SK-N-MC (cell line): ENCODE data around the gene RFC2.

ENCODE experiments used
- EZH2 ChIP-seq: fragments of 200-600 bp; sonication (generic); IDR thresholded peaks from one replicate; pipeline ENCODE4 v1.6.1; 2017; ENCODE audit warnings: antibody characterized with exemption
- FOXP2 ChIP-seq: optimal IDR thresholded peaks from 2 replicates; pipeline ENCODE3; 2011; ENCODE audit warnings: mild to moderate bottlenecking, moderate library complexity; ENCODE audit not compliant: insufficient read depth; ENCODE audit errors: extremely low read length, control extremely low read depth
- POLR2AphosphoS5 ChIP-seq: IDR thresholded peaks from 2 replicates; pipeline ENCODE4 v1.6.1; 2012; ENCODE audit warnings: mild to moderate bottlenecking, low read depth, low read length, borderline replicate concordance

DNA sequence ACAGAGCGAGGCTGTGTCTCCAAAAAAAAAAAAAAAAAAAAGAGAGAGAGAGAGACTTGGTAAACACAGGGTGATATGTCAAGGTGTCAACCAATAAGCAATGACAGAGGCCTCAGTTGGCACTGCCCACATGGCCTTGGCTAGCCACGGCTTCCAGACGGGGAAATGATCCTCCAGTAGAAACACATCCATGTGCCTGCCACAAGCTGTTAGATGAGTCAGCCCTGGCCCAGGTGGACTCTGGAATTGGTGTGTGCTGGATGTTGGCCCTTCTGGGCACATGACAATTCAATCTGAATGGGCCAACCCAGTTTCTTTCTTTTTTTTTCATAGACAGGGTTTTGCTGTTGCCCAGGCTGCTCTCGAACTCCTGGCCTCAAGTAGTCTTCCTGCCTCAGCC, 13.7 kb downstream of the RFC2 start:
- no peak for TF ChIP-seq EZH2
- no peak for TF ChIP-seq FOXP2
- TF ChIP-seq POLR2AphosphoS5, result no peak
